ENCODE data around the gene SCNN1A. TPM values are rescaled to one million over a fixed set of nuclear protein-coding genes. Genes with fewer than 3 reads are reported as not detected.

SCNN1A gene
- total RNA-seq, 1 experiment from 2014 or later = 111 TPM

- no peak overlapping the region for H3K9ac ChIP-seq (ENCODE audit: extremely low read depth, insufficient read length, low read length)
- H2BK12ac ChIP-seq (ENCODE audit: insufficient read length, low read depth, low read length) = no peak overlapping the region
- peaks cover 21 to 26% of the 10 kb centered on the region in 2 experiments for H3K4me1 Mint-ChIP-seq
- TF ChIP-seq CTCF (conservative IDR thresholded peaks at IDR 0.05) = no peak
- no peak overlapping the region for H4K91ac ChIP-seq (ENCODE audit: insufficient read length, low read depth, low read length)
- no peaks in the 10 kb centered on the region; a peak in 1 of 5 replicates for H3K9me3 Mint-ChIP-seq
- no peak overlapping the region for H2AFZ ChIP-seq (ENCODE audit: low read length)
- H3K27ac ChIP-seq (ENCODE audit: insufficient read length, low read depth, low read length) = no peak overlapping the region
- no peak overlapping the region for H3K23ac ChIP-seq (ENCODE audit: insufficient read length, low read depth, low read length)
- H3K18ac ChIP-seq (ENCODE audit: insufficient read length, low read depth, low read length) = no peak overlapping the region
- no peaks in the 10 kb centered on the region for H3K79me1 ChIP-seq (ENCODE audit: insufficient read depth, low read depth, low read length, poor library complexity, severe bottlenecking)
- no peaks in the 10 kb centered on the region; the same call in 1 of the 2 replicates for H3K4me1 ChIP-seq (ENCODE audit: insufficient read depth, low read length)
- H3K14ac ChIP-seq (ENCODE audit: insufficient read depth, low read length) = no peak overlapping the region
- no peak overlapping the region for H3K4me3 Mint-ChIP-seq
- H4K8ac ChIP-seq (replicated peaks; ENCODE audit: insufficient read length, low read depth, low read length) = no peak overlapping the region
- H2BK20ac ChIP-seq (ENCODE audit: low read depth, low read length, poor library complexity, severe bottlenecking) = no peak overlapping the region
- peaks cover 22% of the 10 kb centered on the region for H3K27me3 Mint-ChIP-seq (ENCODE audit: low read depth)
- no peak overlapping the region for H2BK15ac ChIP-seq (ENCODE audit: low read depth, low read length)
- no peak overlapping the region for H4K5ac ChIP-seq (ENCODE audit: insufficient read length, low read depth, low read length)
- H3K4ac ChIP-seq (ENCODE audit: low read depth, low read length) = no peak overlapping the region
- no peak overlapping the region for H3K56ac ChIP-seq (ENCODE audit: insufficient read length, low read depth, low read length)
- H3T11ph ChIP-seq (ENCODE audit: low read length) = no peak overlapping the region
- H3K27ac Mint-ChIP-seq = no peak overlapping the region
- no peaks in the 10 kb centered on the region for H3K9me3 ChIP-seq (ENCODE audit: control insufficient read depth, low read depth, low read length)
- no CpG with 5 or more reads among the region's 5 CpGs for WGBS (ENCODE audit: extremely low coverage, insufficient read length, low lambda C conversion rate)
- no peak overlapping the region for H2AK5ac ChIP-seq (ENCODE audit: insufficient read length, low read length)
- DNase-seq = no peak
- H3K79me2 ChIP-seq (ENCODE audit: insufficient read depth, low read length) = no peaks in the 10 kb centered on the region
- no peak overlapping the region for H2BK5ac ChIP-seq (ENCODE audit: insufficient read length, low read length)
- no peak overlapping the region for H3K4me2 ChIP-seq (ENCODE audit: insufficient read depth, insufficient read length, low read length)
- no peaks in the 10 kb centered on the region for H3K36me3 Mint-ChIP-seq (ENCODE audit: insufficient read depth in 1 of 3, low read depth in 3 of 3)
- no peaks in the 10 kb centered on the region for H4K20me1 ChIP-seq (ENCODE audit: control insufficient read depth, insufficient read depth, insufficient read length)
- H3K27me3 ChIP-seq (ENCODE audit: insufficient read depth, low read length) = no peaks in the 10 kb centered on the region
- H3K23me2 ChIP-seq (ENCODE audit: insufficient read length, low read depth, low read length, poor library complexity, severe bottlenecking) = peaks cover 5% of the 10 kb centered on the region
- no peak overlapping the region for H2BK120ac ChIP-seq (ENCODE audit: low read depth, low read length, poor library complexity, severe bottlenecking)
These were observed 67.8 kb downstream of the SCNN1A start for GRCh38 chr12:6307529-6307928.

Measured in H9 (cell line).